CD4-positive, alpha-beta T cell (primary cell): ENCODE measurements around the gene RDH8. TPM values are rescaled to one million over a fixed set of nuclear protein-coding genes. Genes with fewer than 3 reads are reported as not detected.

ENCODE experiments used
- ATAC-seq: fragments of 200-7000 bp; cut with Tn5 transposase; one replicate; pipeline ENCODE4 v1.10.0; 2022; ENCODE audit warnings: mild to moderate bottlenecking; ENCODE audit not compliant: poor library complexity
- CTCF ChIA-PET: fragments of 350-600 bp; sonication (Branson Sonifier 250); formaldehyde crosslinking; loops from one replicate; lab custom pipeline; 2021; ENCODE audit warnings: antibody characterized with exemption, inconsistent platforms; lab: Charles Lee
- POLR2A ChIA-PET: fragments of 350-600 bp; sonication (Branson Sonifier 250); formaldehyde crosslinking; loops from one replicate; lab custom pipeline; 2021; ENCODE audit warnings: antibody characterized with exemption, inconsistent platforms; lab: Charles Lee
- DNase-seq, 14 experiments: peaks; one replicate each; pipeline ENCODE4 v3.0.0-alpha.2; 2013 to 2020; ENCODE audit warnings: mixed read lengths in 2 of 14
- H3K27ac ChIP-seq, 2 donors: one replicate each; pipeline versions ENCODE4 v1.5.1 to v1.7.0; 2013; ENCODE audit warnings: low read length in 2 of 2, low read depth in 1 of 2, mild to moderate bottlenecking in 1 of 2
- H3K27me3 ChIP-seq, 2 experiments: 1 replicate in 1 of 2; 2 replicates in 1 of 2; pipeline versions ENCODE4 v1.6.1 to v1.7.0; 2013; ENCODE audit warnings: low read length in 2 of 2, control low read depth in 1 of 2, mild to moderate bottlenecking in 1 of 2, moderate library complexity in 1 of 2; ENCODE audit not compliant: insufficient read depth in 2 of 2, control insufficient read depth in 1 of 2
- H3K36me3 ChIP-seq: one replicate; pipeline ENCODE4 v1.6.1; 2013; ENCODE audit warnings: low read length, control low read depth; ENCODE audit not compliant: insufficient read depth
- H3K4me1 ChIP-seq: one replicate; pipeline ENCODE4 v1.6.1; 2013; ENCODE audit warnings: low read length, control low read depth; ENCODE audit not compliant: insufficient read depth
- H3K4me3 ChIP-seq: one replicate; pipeline ENCODE4 v1.5.1; 2013; ENCODE audit warnings: mild to moderate bottlenecking, low read length, moderate library complexity
- H3K9me3 ChIP-seq, 2 experiments: 1 replicate in 1 of 2; 2 replicates in 1 of 2; pipeline versions ENCODE4 v1.6.1 to v1.7.0; 2013; ENCODE audit warnings: low read length in 2 of 2, mild to moderate bottlenecking in 2 of 2, control low read depth in 1 of 2, moderate library complexity in 1 of 2; ENCODE audit not compliant: control insufficient read depth in 1 of 2, insufficient read depth in 1 of 2
- H3K27ac Mint-ChIP-seq: one replicate; pipeline ENCODE4 v1.8.0; 2020; ENCODE audit warnings: mixed read lengths
- H3K27me3 Mint-ChIP-seq: one replicate; pipeline ENCODE4 v1.8.0; 2021; ENCODE audit warnings: mixed read lengths
- H3K36me3 Mint-ChIP-seq: one replicate; pipeline ENCODE4 v1.8.0; 2021; ENCODE audit warnings: low read depth, mixed read lengths
- H3K4me1 Mint-ChIP-seq: one replicate; pipeline ENCODE4 v1.8.0; 2021; ENCODE audit warnings: low read depth, mixed read lengths
- H3K4me3 Mint-ChIP-seq: one replicate; pipeline ENCODE4 v1.8.0; 2020; ENCODE audit warnings: mild to moderate bottlenecking, mixed read lengths
- H3K9me3 Mint-ChIP-seq: one replicate; pipeline ENCODE4 v1.8.0; 2020; ENCODE audit warnings: mixed read lengths
- CTCF ChIP-seq: fragments of 200-600 bp; IDR thresholded peaks from one replicate; pipeline ENCODE4 v1.8.0; 2022; ENCODE audit warnings: antibody characterized with exemption, mild to moderate bottlenecking
- intact Hi-C, 2 experiments: fragments of 100-400 bp; cut with DNase I in 1 of 2; cut with micrococcal nuclease in 1 of 2; formaldehyde crosslinking; loops; one replicate each; pipeline versions ENCODE4 v1.15.1 to v1.9.0; 2023 to 2025; cut with DNase I, micrococcal nuclease
- polyA plus RNA-seq, 2 donors: library from polyadenylated mRNA; unstranded; fragments of 120-200 nt; gene quantifications; one replicate each; pipeline ENCODE4 v1.2.1, GENCODE V29; 2013
- total RNA-seq, 174 experiments: library from RNA in 2 of 174; stranded (reverse) in 2 of 174; gene quantifications; one replicate each; pipeline ENCODE4 v1.2.3 and lab custom pipeline; 2021 to 2026

The RDH8 gene
- not detected for total RNA-seq
- not detected for polyA plus RNA-seq (2013, experiment 1 of 2)
- not detected for polyA plus RNA-seq (2013, experiment 2 of 2)
- total RNA-seq (lab: John Stamatoyannopoulos, UW), result 0 to 0.10 (median 0) reads per million in 172 experiments

- peaks cover 0 to 15% of the 10 kb centered on the region in 2 experiments for H3K9me3 ChIP-seq
- Mint-ChIP-seq H3K27me3 (peaks cover 53% of the 10 kb centered on the region), H3K4me1 (peaks cover 11% of the 10 kb centered on the region), H3K27ac (no peak within 1 kb of the TSS), H3K9me3 (no peaks in the 10 kb centered on the region), H3K36me3 (no peaks in the 10 kb centered on the region), H3K4me3 (no peak within 1 kb of the TSS)
- H3K4me1 ChIP-seq, result peaks cover 19% of the 10 kb centered on the region
- POLR2A ChIA-PET, result no interaction called here
- CTCF ChIA-PET, result interaction anchor here (1.0 kb wide), 1 partner anchor 13 kb away, joined by 3 read pairs; no protein-coding TSS in a partner anchor
- ATAC-seq, result no peak
- no peak for DNase-seq
- no peaks in the 10 kb centered on the region for H3K36me3 ChIP-seq
- H3K27ac ChIP-seq, result no peak within 1 kb of the TSS
- TF ChIP-seq CTCF, result no peak
- intact Hi-C loops, result no loop called here
- H3K27me3 ChIP-seq, result peaks cover 35 to 44% of the 10 kb centered on the region in 2 experiments
- no peak within 1 kb of the TSS for H3K4me3 ChIP-seq
Observed at GRCh38 chr19:10013316-10013715, at the start of gene RDH8. RDH8 (plus strand) TSS chr19:10013483; CDS start chr19:10013498, 15 bp downstream.

- CTCF ChIA-PET, result no interaction called here
- POLR2A ChIA-PET, result no interaction called here
- Histone ChIP-seq H3K27me3 (peaks cover 8 to 27% of the 10 kb centered on the region in 2 experiments), H3K9me3 (peaks cover 0 to 5% of the 10 kb centered on the region in 2 experiments), H3K27ac (no peak overlapping the region), H3K4me1 (no peaks in the 10 kb centered on the region), H3K4me3 (no peak overlapping the region), H3K36me3 (no peaks in the 10 kb centered on the region)
- H3K4me3 Mint-ChIP-seq, result no peak overlapping the region
- H3K27ac Mint-ChIP-seq, result no peak overlapping the region
- ATAC-seq (no peak), DNase-seq (no peak)
- H3K36me3 Mint-ChIP-seq, result no peaks in the 10 kb centered on the region
- no peak for TF ChIP-seq CTCF
- peaks cover 51% of the 10 kb centered on the region for H3K27me3 Mint-ChIP-seq
- H3K9me3 Mint-ChIP-seq, result no peaks in the 10 kb centered on the region
- intact Hi-C loops, result no loop called here
- H3K4me1 Mint-ChIP-seq, result no peaks in the 10 kb centered on the region
Observed at GRCh38 chr19:9966024-9966423, 47.3 kb upstream of the RDH8 start.

- H3K36me3 ChIP-seq, result no peaks in the 10 kb centered on the region
- Mint-ChIP-seq H3K4me1 (no peaks in the 10 kb centered on the region), H3K9me3 (no peaks in the 10 kb centered on the region), H3K27ac (no peak overlapping the region), H3K4me3 (no peak overlapping the region), H3K27me3 (peaks cover 53% of the 10 kb centered on the region), H3K36me3 (no peaks in the 10 kb centered on the region)
- ChIA-PET POLR2A (no interaction called here), CTCF (no interaction called here)
- H3K27me3 ChIP-seq, result peaks cover 8 to 27% of the 10 kb centered on the region in 2 experiments
- intact Hi-C loops, result no loop called here
- H3K4me3 ChIP-seq, result no peak overlapping the region
- peaks cover 0 to 5% of the 10 kb centered on the region in 2 experiments for H3K9me3 ChIP-seq
- H3K27ac ChIP-seq, result no peak overlapping the region
- TF ChIP-seq CTCF, result no peak
- DNase-seq, result no peak
- no peaks in the 10 kb centered on the region for H3K4me1 ChIP-seq
- no peak for ATAC-seq
Observed at GRCh38 chr19:9966448-9966847, 46.8 kb upstream of the RDH8 start.
